HG02610 (cell line): ENCODE results near the gene TTC34.
"Not testable (repeated sequence)": the region's sequence is repeated elsewhere in the genome, so short reads cannot be mapped to it uniquely, and the experiment has no call there.

Experiments used
- ATAC-seq: cut with Tn5 transposase; IDR thresholded peaks from one replicate; pipeline ENCODE4 v1.9.1; 2021; ENCODE audit warnings: mild to moderate bottlenecking, moderate library complexity; ENCODE audit not compliant: unreplicated experiment

Gene TTC34

GRCh38 chr1:2778220-2778592, 23.3 kb downstream of the TTC34 start:
- no peak for ATAC-seq

- ATAC-seq: no peak
These were observed 23.9 kb downstream of the TTC34 start for GRCh38 chr1:2777424-2778219.

GRCh38 chr1:2775333-2775732, 26.2 kb downstream of the TTC34 start:
- ATAC-seq: not testable (repeated sequence)

- not testable (repeated sequence) for ATAC-seq
These were observed 33.4 kb downstream of the TTC34 start for GRCh38 chr1:2768052-2768451.

- ATAC-seq: not testable (repeated sequence)
These were observed 42.1 kb downstream of the TTC34 start for GRCh38 chr1:2759433-2759832.

GRCh38 chr1:2757519-2757918, 44.0 kb downstream of the TTC34 start:
- ATAC-seq: not testable (repeated sequence)

- ATAC-seq: not testable (repeated sequence)
These were observed 46.1 kb downstream of the TTC34 start for GRCh38 chr1:2755426-2755825.

GRCh38 chr1:2754597-2754996, 46.9 kb downstream of the TTC34 start:
- ATAC-seq: not testable (repeated sequence)

- ATAC-seq: not testable (repeated sequence)
These were observed 49.0 kb downstream of the TTC34 start for GRCh38 chr1:2752503-2752902.

- ATAC-seq: not testable (repeated sequence)
These were observed 49.6 kb downstream of the TTC34 start for GRCh38 chr1:2751866-2752265.

GRCh38 chr1:2750766-2751730, 50.4 kb downstream of the TTC34 start:
- ATAC-seq: not testable (repeated sequence)

- ATAC-seq: not testable (repeated sequence)
These were observed 51.3 kb downstream of the TTC34 start for GRCh38 chr1:2750041-2750680.

- ATAC-seq: not testable (repeated sequence)
These were observed 52.9 kb downstream of the TTC34 start for GRCh38 chr1:2748626-2749025.

GRCh38 chr1:2694796-2695195, 106.7 kb downstream of the TTC34 start:
- ATAC-seq: not testable (repeated sequence)

- not testable (repeated sequence) for ATAC-seq
These were observed 111.3 kb downstream of the TTC34 start for GRCh38 chr1:2690180-2690579.

GRCh38 chr1:2688336-2688665, 113.2 kb downstream of the TTC34 start:
- ATAC-seq: not testable (repeated sequence)

- ATAC-seq: not testable (repeated sequence)
These were observed 113.7 kb downstream of the TTC34 start for GRCh38 chr1:2687638-2688335.

GRCh38 chr1:2687174-2687591, 114.3 kb downstream of the TTC34 start:
- ATAC-seq: not testable (repeated sequence)

GRCh38 chr1:2686091-2686863, 115.2 kb downstream of the TTC34 start:
- ATAC-seq: not testable (repeated sequence)

- ATAC-seq: not testable (repeated sequence)
These were observed 115.8 kb downstream of the TTC34 start for GRCh38 chr1:2685671-2686070.
